Neural cell (in vitro differentiated cells): Measurements from ENCODE around the gene LRRC14B. TPM values are rescaled to one million over a fixed set of nuclear protein-coding genes. Genes with fewer than 3 reads are reported as not detected.

ENCODE experiments used
- H2AFZ ChIP-seq: fragments of 200-600, 300-800 bp; sonication (generic), shearing (Covaris generic); 2 replicates; pipeline ENCODE4 v1.6.0; 2014; ENCODE audit warnings: low read depth, mild to moderate bottlenecking, antibody characterized with exemption, low read length, moderate library complexity
- H3F3A ChIP-seq: fragments of 200-600 bp; shearing (Covaris generic); 2 replicates; pipeline ENCODE4 v1.6.1; 2016; ENCODE audit warnings: mild to moderate bottlenecking, moderate library complexity, mixed read lengths, antibody characterized with exemption, low read length; ENCODE audit not compliant: insufficient read depth, poor library complexity, severe bottlenecking
- H3K27ac ChIP-seq: fragments of 200-600, 300-800 bp; sonication (generic), shearing (Covaris generic); 2 replicates; pipeline ENCODE4 v1.5.1; 2014; ENCODE audit warnings: mild to moderate bottlenecking, low read length, moderate library complexity
- H3K27me3 ChIP-seq: fragments of 300-800, 200-600 bp; sonication (generic), shearing (Covaris generic); 2 replicates; pipeline ENCODE4 v1.6.0; 2014; ENCODE audit warnings: mild to moderate bottlenecking, low read depth, low read length, moderate library complexity; ENCODE audit not compliant: insufficient read depth
- H3K36me3 ChIP-seq: fragments of 300-800, 200-600 bp; sonication (generic), shearing (Covaris generic); 2 replicates; pipeline ENCODE4 v1.5.1; 2014; ENCODE audit warnings: mild to moderate bottlenecking, antibody characterized with exemption, low read length, moderate library complexity; ENCODE audit not compliant: insufficient read depth
- H3K4me2 ChIP-seq: fragments of 300-800, 200-600 bp; sonication (generic), shearing (Covaris generic); 2 replicates; pipeline ENCODE4 v1.6.0; 2014; ENCODE audit warnings: mild to moderate bottlenecking, low read length
- H3K4me3 ChIP-seq: fragments of 300-800, 200-600 bp; sonication (generic), shearing (Covaris generic); 2 replicates; pipeline ENCODE4 v1.5.1; 2014; ENCODE audit warnings: mild to moderate bottlenecking, low read length, moderate library complexity
- H3K79me2 ChIP-seq: fragments of 200-600 bp; shearing (Covaris generic); replicated peaks from 2 replicates; pipeline ENCODE4 v1.6.0; 2014; ENCODE audit warnings: mild to moderate bottlenecking, low read length, moderate library complexity; ENCODE audit not compliant: insufficient read depth
- H3K9ac ChIP-seq: fragments of 300-800, 200-600 bp; sonication (generic), shearing (Covaris generic); 2 replicates; pipeline ENCODE4 v1.6.1; 2016; ENCODE audit warnings: mild to moderate bottlenecking, low read length, mixed read lengths
- H3K9me2 ChIP-seq: fragments of 200-600 bp; shearing (Covaris generic); 2 replicates; pipeline ENCODE4 v1.6.1; 2016; ENCODE audit warnings: mild to moderate bottlenecking, low read length, mixed read lengths; ENCODE audit not compliant: insufficient read depth
- H3K9me3 ChIP-seq: fragments of 200-600, 300-800 bp; sonication (generic), shearing (Covaris generic); 2 replicates; pipeline ENCODE4 v1.6.1; 2016; ENCODE audit warnings: mild to moderate bottlenecking, mixed run types, low read length, moderate library complexity, mixed read lengths
- H4K20me1 ChIP-seq: fragments of 200-600 bp; shearing (Covaris generic); 2 replicates; pipeline ENCODE4 v1.6.1; 2016; ENCODE audit warnings: mild to moderate bottlenecking, mixed run types; ENCODE audit not compliant: insufficient read depth
- EP300 ChIP-seq: fragments of 450-650 bp; conservative IDR thresholded peaks from 2 replicates; pipeline ENCODE4 v1.6.1; 2014; ENCODE audit warnings: antibody characterized with exemption, mild to moderate bottlenecking, moderate library complexity; ENCODE audit not compliant: poor library complexity, severe bottlenecking
- EZH2 ChIP-seq: fragments of 200-600, 300-800 bp; shearing (Covaris generic), sonication (generic); IDR thresholded peaks from 2 replicates; pipeline ENCODE4 v1.6.1; 2014; ENCODE audit warnings: antibody characterized with exemption, low read length, borderline replicate concordance, mild to moderate bottlenecking; ENCODE audit not compliant: insufficient read depth, poor library complexity, severe bottlenecking
- MXI1 ChIP-seq: fragments of 450-650 bp; conservative IDR thresholded peaks from 2 replicates; pipeline ENCODE4 v1.6.1; 2014; ENCODE audit warnings: antibody characterized with exemption, mild to moderate bottlenecking; ENCODE audit not compliant: poor library complexity, severe bottlenecking
- POLR2AphosphoS5 ChIP-seq: IDR thresholded peaks from 2 replicates; pipeline ENCODE4 v1.6.1; 2012
- RAD21 ChIP-seq: fragments of 450-650 bp; conservative IDR thresholded peaks from 2 replicates; pipeline ENCODE4 v1.6.1; 2014; ENCODE audit warnings: antibody characterized with exemption, mild to moderate bottlenecking, moderate library complexity
- REST ChIP-seq: IDR thresholded peaks from 2 replicates; pipeline ENCODE4 v1.6.1; 2012; ENCODE audit warnings: borderline replicate concordance
- SMC3 ChIP-seq: fragments of 450-650 bp; conservative IDR thresholded peaks from 2 replicates; pipeline ENCODE4 v1.6.1; 2014; ENCODE audit warnings: antibody characterized with exemption, mild to moderate bottlenecking, moderate library complexity; ENCODE audit not compliant: poor library complexity
- TAF1 ChIP-seq: IDR thresholded peaks from 2 replicates; pipeline ENCODE4 v1.6.1; 2012; ENCODE audit warnings: low read depth
- polyA plus RNA-seq: library from polyadenylated mRNA; depleted of rRNA; stranded (reverse); fragments of >200 nt; gene quantifications from 2 replicates; pipeline ENCODE4 v1.2.3, GENCODE V29; 2014
- TF ChIP-seq, protein P1 (sequence below): fragments of 450-650 bp; IDR thresholded peaks from 2 replicates; pipeline ENCODE4 v1.5.1; 2014; ENCODE audit warnings: antibody characterized with exemption, mild to moderate bottlenecking, moderate library complexity; ENCODE audit not compliant: poor library complexity, severe bottlenecking

LRRC14B gene
- polyA plus RNA-seq, 1 donor from 2014 or later = not detected

- Histone ChIP-seq H3K4me2 (no peak overlapping the region), H3K9ac (no peak overlapping the region), H3K9me2 (no peaks in the 10 kb centered on the region), H2AFZ (no peak overlapping the region), H4K20me1 (no peaks in the 10 kb centered on the region), H3K27me3 (no peaks in the 10 kb centered on the region), H3K36me3 (no peaks in the 10 kb centered on the region), H3K27ac (no peak overlapping the region), H3K9me3 (peaks cover 8% of the 10 kb centered on the region), H3K4me3 (no peak overlapping the region), H3K79me2 (no peaks in the 10 kb centered on the region), H3F3A (no peaks in the 10 kb centered on the region)
- TF ChIP-seq TAF1 (no peak), EP300 (no peak), POLR2AphosphoS5 (no peak), SMC3 (no peak), MXI1 (no peak), RAD21 (no peak), REST (no peak), EZH2 (no peak)
- TF ChIP-seq, protein P1, sequence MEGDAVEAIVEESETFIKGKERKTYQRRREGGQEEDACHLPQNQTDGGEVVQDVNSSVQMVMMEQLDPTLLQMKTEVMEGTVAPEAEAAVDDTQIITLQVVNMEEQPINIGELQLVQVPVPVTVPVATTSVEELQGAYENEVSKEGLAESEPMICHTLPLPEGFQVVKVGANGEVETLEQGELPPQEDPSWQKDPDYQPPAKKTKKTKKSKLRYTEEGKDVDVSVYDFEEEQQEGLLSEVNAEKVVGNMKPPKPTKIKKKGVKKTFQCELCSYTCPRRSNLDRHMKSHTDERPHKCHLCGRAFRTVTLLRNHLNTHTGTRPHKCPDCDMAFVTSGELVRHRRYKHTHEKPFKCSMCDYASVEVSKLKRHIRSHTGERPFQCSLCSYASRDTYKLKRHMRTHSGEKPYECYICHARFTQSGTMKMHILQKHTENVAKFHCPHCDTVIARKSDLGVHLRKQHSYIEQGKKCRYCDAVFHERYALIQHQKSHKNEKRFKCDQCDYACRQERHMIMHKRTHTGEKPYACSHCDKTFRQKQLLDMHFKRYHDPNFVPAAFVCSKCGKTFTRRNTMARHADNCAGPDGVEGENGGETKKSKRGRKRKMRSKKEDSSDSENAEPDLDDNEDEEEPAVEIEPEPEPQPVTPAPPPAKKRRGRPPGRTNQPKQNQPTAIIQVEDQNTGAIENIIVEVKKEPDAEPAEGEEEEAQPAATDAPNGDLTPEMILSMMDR = no peak
Measured at GRCh38 chr5:149745-150485, 41.4 kb upstream of the LRRC14B start.

DNA sequence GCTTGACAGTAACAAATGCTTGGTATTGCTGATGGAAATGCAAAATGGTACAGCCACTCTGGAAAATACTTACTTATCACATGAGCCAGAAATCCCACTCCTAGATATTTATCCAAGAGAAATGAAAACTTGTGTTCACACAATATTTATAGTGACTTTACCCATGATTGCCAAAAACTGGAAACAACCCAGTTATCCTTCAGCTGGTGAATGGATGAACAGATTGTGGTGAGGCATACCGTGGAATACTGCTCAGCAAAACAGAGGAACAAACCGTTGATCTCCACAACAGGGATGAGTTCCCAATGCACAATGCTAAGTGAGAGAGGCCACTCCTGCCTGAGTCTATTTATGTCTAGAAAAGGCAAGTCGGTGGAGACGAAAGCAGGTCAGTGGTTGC lies 40.5 kb upstream of the LRRC14B start:
- Histone ChIP-seq H3K9me2 (no peaks in the 10 kb centered on the region), H2AFZ (no peak overlapping the region), H3K27me3 (no peaks in the 10 kb centered on the region), H3K9me3 (peaks cover 8% of the 10 kb centered on the region), H4K20me1 (no peaks in the 10 kb centered on the region), H3K4me3 (no peak overlapping the region), H3K36me3 (no peaks in the 10 kb centered on the region), H3K9ac (no peak overlapping the region), H3F3A (no peaks in the 10 kb centered on the region), H3K79me2 (no peaks in the 10 kb centered on the region), H3K4me2 (no peak overlapping the region), H3K27ac (no peak overlapping the region)
- TF ChIP-seq RAD21 = no peak
- TF ChIP-seq REST = no peak
- TF ChIP-seq EP300 = no peak
- TF ChIP-seq TAF1 = no peak
- TF ChIP-seq EZH2 = no peak
- TF ChIP-seq, protein P1 = no peak
- no peak for TF ChIP-seq MXI1
- no peak for TF ChIP-seq SMC3
- no peak for TF ChIP-seq POLR2AphosphoS5
